GM19025 (cell line): Measurements from ENCODE around the gene AGPAT4.

Source experiments
- ATAC-seq: cut with Tn5 transposase; IDR thresholded peaks from one replicate; pipeline ENCODE4 v1.9.1; 2021; ENCODE audit warnings: mild to moderate bottlenecking, low read depth, moderate library complexity; ENCODE audit not compliant: unreplicated experiment

The AGPAT4 gene

GRCh38 chr6:161284653-161285052, 10.8 kb upstream of the AGPAT4 start:
- no peak for ATAC-seq

DNA sequence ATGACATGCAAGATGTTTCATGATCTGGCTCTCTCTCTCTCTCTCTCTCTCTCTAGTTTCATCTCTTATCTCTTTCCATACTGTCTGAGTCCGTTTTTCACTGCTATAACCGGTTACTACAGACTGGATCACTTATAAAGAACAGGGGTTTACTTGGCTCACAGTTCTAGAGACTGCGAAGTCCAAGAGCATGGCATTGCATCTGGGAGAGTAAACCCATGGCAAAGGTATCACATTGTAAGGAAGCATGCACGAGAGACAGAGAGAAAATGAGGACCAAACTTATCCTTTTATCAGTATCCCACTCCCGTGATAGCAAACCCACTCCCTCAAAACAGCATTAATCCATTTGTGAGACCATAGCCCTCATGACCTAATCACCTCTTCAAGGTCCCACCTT, 7.2 kb upstream of the AGPAT4 start:
- no peak for ATAC-seq

DNA sequence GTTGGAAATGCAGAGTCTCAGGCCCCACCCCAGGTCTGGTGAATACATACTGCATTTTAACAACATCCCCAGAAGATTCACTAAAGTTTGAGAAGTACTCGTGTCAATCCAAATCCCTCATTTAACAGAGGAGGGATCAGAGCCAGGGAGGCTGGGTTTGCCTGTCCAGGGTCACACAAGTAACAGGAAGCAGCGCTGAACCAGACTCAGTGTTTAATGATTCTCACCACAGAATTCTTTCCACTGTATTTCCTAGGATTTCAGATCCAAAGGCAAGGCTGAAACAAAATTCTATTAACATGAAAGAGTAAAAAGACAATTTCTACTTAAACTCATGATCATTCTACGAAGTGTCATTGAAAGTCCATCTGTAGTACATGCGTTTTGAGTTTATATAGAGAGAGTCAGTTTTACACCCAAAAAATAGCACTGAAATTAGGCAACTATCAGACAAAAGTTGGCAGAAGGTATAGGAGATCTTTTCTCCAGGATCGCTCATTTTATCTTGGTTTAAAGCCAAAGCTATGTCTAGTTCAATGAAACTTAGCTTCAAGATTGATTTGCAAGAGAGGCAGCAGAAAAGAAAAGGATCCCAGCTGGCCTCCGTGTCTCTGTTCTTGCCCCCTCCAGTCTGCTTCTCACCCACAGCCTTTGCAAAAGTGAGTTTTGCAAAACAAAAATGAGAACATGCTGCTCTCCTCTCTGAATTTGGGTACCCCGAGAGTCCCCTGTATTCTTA, 6.0 kb upstream of the AGPAT4 start:
- ATAC-seq: no peak

DNA sequence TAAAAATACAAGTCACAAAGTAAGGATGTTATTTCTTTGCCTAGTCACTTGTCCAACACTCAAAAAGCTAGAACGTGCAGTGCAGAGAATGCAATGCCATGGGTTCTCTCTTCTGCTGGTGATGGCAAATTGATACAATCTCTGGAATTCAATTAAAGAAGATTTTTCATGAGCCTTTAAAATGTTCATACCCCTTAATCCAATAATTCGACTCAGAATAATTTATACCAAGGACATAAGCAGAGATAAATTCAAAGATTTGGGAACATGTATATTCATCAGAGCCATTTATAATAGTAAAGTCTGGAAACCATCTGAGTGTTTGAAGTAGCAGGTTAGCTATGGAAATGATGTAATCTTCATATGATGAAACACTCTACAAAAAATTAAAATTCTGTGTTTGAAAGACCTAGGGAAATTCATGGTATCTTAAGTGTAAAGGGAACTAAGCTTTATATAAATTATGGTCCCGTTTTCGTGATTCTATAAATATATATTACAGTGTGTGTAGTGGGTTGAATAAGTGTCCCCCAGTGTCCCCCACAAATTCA, 2.8 kb upstream of the AGPAT4 start:
- ATAC-seq: no peak

DNA sequence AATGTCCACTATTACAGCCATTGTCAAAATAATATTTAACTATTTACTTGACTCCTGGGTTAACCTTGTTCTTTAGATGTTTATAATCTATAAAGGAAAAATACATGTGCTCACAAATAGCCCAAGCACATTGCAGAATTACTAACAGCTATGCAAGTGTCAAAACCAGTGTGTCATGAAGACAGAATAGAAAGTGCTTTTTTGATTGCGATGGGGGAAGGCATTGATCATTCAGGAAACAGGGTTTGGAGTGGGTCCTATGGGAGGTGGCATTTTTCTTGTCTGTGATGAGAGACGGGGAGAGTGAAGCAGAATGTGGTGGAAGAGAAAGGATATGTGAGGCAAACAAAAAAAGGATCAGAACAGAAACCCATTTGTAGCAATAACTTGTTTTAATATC, 1.0 kb upstream of the AGPAT4 start:
- no peak for ATAC-seq

GRCh38 chr6:161274488-161274858, 612 bp upstream of the AGPAT4 start:
- ATAC-seq: no peak

DNA sequence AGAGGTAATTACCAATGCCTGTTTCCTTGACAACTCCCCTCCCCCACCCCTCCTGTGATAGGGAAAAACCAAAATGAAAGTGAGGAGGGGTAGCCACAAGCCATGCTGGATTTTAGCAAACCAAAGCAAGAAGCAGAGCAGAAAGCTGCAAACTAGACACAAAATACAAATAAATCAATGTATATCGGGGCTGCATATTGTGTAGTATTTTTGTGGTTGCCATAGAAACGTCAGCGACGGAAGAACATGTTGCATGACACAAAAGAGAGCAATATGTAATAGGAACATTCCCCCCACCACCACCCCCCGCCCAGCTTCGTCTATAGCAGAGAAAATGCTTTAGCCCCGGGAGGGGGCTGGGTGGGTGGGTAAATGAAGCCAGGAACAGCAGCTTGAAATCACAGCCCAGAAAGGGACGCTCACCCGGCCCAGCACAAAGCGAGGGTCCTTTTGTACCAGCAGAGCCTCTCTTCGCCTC, 548 bp downstream of the AGPAT4 start:
- ATAC-seq: no peak

DNA sequence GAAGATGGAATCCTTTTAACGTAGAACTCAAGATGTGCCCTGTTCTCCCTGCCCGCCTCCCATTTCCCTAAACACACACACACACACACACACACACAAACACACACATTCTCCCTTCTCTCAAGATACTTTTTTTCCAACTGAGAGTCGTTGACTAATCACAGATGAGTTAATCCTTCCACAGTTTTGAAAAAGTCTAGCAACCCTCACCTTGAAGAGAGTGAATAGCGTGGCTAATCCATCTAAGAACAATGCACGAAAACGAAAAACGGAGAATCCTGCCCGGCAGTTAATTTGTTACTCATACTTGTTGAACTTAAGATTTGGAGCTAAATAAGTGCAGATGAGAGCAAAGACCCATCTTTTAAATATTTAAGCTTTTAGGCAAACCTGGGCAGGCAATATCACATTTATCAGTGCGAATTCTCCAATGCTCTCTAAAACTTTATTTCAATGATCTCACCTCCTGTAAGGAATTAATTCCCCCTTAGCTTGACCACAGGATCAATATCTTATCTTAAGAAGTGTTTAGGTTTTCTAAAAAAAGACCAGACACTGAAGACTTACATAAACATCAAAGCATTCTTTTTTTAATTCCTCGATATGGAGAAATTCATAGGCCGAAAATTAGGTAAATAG, 1.1 kb downstream of the AGPAT4 start:
- ATAC-seq: no peak

DNA sequence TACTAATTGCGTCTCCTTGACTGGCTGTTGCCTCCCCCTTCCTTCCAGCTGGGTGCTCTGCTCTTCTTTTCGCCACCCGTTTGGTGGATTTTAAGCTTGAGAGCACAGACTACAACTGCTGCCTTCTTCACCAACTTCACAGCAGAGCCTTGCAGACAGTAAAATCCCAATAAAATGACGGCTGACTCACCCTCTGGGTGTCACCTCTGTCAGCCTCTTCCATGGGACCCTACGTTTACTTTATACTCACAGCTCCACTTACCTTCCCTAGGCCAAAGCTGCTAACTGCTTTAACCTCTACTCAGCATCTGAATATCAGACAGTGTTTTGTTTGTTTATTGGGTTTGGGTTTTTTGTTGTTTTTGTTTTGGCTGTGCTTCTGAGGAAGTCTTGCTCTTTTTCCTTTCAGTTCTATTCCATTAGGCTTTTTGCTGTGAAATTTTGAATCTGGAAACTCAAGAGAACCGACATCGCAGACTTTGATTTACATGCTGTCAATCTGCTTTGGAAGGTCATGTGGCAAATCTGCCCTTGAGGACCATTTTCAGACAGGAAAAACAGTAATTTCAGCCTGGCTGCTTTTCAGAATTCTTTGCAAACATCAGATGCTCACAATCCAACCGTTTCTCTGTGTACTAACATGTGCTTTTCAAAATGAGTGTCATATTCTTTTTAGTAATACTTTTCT, 2.4 kb downstream of the AGPAT4 start:
- ATAC-seq: no peak

GRCh38 chr6:161270116-161270515, 3.7 kb downstream of the AGPAT4 start:
- ATAC-seq: no peak

DNA sequence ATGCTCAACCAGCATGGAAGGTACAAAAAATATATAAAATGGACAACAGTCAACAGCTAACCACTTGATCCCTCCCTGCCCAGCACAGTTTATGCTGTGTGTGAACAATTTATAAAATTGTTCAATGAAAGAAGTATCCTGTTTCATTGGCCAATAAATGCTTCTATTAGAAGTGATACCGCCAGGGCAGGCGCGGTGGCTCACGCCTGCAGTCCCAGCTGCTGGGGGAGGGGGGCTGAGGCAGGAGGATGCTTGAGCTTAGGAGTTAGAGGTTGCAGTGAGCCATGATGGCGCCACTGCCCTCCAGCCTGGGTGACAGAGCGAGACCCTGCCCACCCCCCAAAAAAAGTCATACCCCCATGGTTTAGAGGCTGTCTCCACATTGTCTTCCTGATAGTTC, 4.6 kb downstream of the AGPAT4 start:
- ATAC-seq: no peak

DNA sequence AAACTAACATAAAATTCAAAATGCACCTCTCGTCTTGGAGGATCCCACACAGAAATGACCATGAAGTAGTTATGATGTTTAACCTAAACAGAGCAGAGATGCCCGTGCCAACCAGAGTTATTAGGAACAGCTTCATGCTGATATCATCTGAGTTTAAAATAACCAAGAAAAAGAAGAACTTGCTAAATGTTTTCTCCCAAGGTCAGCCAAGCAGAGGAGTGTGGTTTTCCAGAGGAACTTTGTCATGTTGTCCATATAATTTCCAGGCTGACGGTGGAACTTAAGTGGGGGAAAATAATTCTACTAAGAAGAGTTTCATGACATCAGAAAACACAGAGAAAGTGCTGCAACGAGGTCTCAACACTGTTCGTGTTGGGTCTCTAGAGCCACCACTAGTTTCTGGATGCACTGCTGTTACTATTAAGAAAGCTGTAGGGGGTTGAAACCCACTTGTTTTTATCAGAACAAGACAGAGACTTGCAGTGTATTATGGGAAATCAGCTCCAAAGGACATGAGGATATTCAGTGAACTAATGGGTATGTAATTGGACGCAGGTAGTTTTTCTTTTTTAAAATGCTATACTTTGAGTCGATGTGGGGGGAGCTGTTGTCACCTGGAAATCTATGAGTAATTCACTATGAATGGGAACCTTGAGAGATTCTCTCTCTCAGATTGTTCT, 5.2 kb downstream of the AGPAT4 start:
- no peak for ATAC-seq

- no peak for ATAC-seq
Observed at GRCh38 chr6:161266513-161267230, 7.2 kb downstream of the AGPAT4 start.

GRCh38 chr6:161265975-161266374, 7.9 kb downstream of the AGPAT4 start:
- no peak for ATAC-seq

- ATAC-seq: no peak
Observed at GRCh38 chr6:161265554-161265953, 8.3 kb downstream of the AGPAT4 start.

DNA sequence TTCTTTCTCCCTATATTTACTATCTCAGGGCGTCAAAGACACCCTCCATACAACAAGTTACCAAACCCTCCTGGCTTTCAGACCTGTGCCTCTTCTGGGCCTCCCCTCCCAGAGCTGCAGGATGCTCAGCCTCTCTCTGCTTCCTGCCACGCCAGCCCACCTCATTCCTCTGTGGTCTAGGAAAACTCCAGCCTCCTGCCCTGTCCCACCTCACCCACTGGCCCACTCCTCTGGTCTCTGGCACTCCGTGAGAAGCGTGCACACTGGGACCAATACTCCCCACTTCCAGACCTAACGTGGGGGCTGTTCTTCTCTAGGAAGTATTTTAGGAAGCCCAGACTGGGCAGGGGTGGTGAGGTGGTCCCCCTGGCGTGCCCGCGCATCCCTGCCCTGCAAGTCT, 9.7 kb downstream of the AGPAT4 start:
- ATAC-seq: no peak

DNA sequence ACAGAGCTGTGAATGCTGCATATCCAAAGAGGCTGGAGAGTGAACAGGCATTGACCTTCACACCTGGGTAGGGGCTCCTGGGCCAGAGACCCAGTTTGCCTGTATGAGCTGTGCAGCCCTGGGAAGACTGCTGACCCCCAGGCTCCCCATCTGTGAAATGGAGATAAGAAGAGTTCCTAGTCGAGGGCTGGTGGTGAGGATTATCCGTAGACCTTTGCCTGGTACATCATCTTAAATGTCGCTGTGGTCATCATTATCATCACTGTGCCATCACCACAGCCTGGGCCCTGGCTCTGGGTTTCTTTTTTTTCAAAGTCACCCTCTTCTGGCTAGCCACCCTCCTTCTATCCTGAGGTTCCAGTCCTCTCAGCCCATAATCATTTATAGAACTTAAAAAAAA, 12.0 kb downstream of the AGPAT4 start:
- ATAC-seq: no peak

DNA sequence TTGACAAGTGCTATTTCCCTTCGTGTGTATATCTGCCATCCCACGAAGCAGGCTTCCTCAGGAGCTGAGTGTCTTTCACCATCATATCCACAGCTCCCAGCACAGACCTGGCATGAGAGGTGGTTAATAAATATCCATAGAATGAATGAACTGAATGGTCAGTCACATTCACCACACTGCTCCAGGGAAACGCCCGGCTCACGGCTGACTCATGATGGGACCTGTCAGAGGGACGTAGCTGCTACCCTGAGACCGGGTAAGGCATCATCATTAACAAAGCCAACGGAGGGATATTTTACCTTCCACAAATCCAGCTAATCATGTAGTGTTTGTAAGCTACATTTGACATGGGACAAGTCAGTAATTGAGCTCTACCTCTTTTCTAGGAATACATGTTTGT, 12.5 kb downstream of the AGPAT4 start:
- ATAC-seq: no peak

DNA sequence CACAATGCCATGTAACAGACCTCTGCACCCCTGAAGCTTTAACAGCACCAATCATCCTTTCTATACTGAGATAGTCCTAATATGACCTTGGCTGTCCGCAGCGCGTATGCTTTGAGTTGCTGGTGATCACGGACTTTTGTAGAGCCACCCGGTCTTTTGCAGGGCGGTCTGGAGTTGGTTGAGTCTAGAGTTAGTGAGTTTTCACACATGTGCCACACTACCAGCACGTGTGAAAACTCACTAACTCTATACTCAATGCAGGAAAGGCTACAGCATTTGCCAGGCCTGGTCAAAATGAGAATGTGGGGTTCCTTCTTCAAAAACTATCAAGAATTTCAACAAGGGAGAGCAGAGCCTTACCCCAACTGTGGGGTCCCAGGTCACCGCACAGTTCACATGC, 14.6 kb downstream of the AGPAT4 start:
- no peak for ATAC-seq

GRCh38 chr6:161257793-161258457, 15.9 kb downstream of the AGPAT4 start:
- ATAC-seq: no peak
